ENCODE data around the gene ARAP1. TPM values are rescaled to one million over a fixed set of nuclear protein-coding genes. Genes with fewer than 3 reads are reported as not detected.

Gene ARAP1
- polyA plus RNA-seq, 3 donors: 48.7 to 487 (median 79.0) TPM

DNA sequence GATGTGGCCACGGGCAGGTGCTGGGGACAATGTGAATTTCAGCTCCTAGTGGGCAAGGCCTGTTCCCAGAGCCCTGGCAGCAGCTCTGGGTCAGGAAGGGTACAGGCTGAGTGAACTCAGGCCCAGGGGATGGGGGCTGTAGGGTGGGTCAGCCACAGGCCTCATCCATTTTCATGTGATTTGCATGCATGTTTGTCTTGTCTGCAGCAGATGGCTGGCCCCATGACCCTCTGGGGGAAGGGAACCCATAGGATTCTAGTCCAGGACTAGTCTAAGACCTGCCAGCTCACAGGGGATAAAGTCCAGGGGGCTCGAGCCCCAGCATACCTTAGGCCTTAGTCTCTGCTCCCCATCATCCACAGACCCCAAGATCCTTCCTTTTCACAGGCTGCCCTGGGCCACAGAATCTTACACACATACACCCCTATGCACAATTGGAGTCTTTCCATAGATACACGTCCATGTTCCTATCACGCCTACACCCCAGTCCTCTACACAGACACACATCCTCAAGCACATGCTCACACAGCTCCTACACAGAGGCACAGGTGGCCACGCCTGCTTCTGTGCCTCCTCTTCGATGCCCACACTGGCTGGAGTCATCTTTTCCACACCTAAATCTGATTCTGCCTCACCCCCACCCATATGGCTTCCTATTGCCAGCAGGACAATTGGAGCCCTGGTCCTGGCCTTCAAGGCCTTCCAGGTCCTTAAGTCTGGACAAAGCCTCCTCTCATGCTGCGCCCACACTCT, 103.6 kb downstream of the ARAP1 start:
- H3K27ac Mint-ChIP-seq: no peak overlapping the region
- H3K27me3 ChIP-seq (ENCODE audit: control insufficient read depth in 2 of 2, insufficient read depth in 2 of 2, low read length in 2 of 2): peaks cover 0 to 10% of the 10 kb centered on the region in 2 donors
- no peaks in the 10 kb centered on the region for H3K36me3 ChIP-seq (replicated peaks in 1 of 2; ENCODE audit: control insufficient read depth in 1 of 2, insufficient read depth in 2 of 2, low read length in 2 of 2)
- no peak overlapping the region for H3K9ac ChIP-seq (ENCODE audit: insufficient read depth, low read length, poor library complexity, severe bottlenecking)
- no peaks in the 10 kb centered on the region for H3K9me3 ChIP-seq (replicated peaks in 1 of 2; ENCODE audit: control insufficient read depth in 1 of 2, insufficient read depth in 1 of 2, low read length in 2 of 2)
- no peak overlapping the region for H3K4me3 Mint-ChIP-seq
- no peaks in the 10 kb centered on the region for H3K36me3 Mint-ChIP-seq
- peaks cover 16 to 36% (median 26%) of the 10 kb centered on the region in 3 donors for H3K27me3 Mint-ChIP-seq (ENCODE audit: low read depth in 3 of 3)
- no peak overlapping the region for H2AFZ ChIP-seq (ENCODE audit: insufficient read depth, low read depth, low read length, poor library complexity, severe bottlenecking)
- no peaks in the 10 kb centered on the region for H3K9me3 Mint-ChIP-seq
- intact Hi-C loops (cut with micrococcal nuclease): loop anchor here in 1 of 2 donors (5.0 kb wide), 1 partner anchor 176 kb away; no protein-coding TSS in a partner anchor
- TF ChIP-seq, protein P1, sequence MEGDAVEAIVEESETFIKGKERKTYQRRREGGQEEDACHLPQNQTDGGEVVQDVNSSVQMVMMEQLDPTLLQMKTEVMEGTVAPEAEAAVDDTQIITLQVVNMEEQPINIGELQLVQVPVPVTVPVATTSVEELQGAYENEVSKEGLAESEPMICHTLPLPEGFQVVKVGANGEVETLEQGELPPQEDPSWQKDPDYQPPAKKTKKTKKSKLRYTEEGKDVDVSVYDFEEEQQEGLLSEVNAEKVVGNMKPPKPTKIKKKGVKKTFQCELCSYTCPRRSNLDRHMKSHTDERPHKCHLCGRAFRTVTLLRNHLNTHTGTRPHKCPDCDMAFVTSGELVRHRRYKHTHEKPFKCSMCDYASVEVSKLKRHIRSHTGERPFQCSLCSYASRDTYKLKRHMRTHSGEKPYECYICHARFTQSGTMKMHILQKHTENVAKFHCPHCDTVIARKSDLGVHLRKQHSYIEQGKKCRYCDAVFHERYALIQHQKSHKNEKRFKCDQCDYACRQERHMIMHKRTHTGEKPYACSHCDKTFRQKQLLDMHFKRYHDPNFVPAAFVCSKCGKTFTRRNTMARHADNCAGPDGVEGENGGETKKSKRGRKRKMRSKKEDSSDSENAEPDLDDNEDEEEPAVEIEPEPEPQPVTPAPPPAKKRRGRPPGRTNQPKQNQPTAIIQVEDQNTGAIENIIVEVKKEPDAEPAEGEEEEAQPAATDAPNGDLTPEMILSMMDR (IDR thresholded peaks at IDR 0.05): no peak
- no peaks in the 10 kb centered on the region for H3K79me2 ChIP-seq (ENCODE audit: insufficient read depth, low read length)
- no peak overlapping the region for H3K4me2 ChIP-seq (replicated peaks; ENCODE audit: extremely low read depth, low read length, poor library complexity, severe bottlenecking)
- H3K27ac ChIP-seq (ENCODE audit: low read depth in 1 of 2, low read length in 2 of 2): no peak overlapping the region
- H3K4me1 ChIP-seq (ENCODE audit: control insufficient read depth in 1 of 2, insufficient read depth in 2 of 2, low read length in 2 of 2): no peaks in the 10 kb centered on the region
- WGBS (ENCODE audit: insufficient coverage): 89% methylated on average over 7 of the region's 7 CpGs
- no peak for DNase-seq
- no peak overlapping the region for H3K4me3 ChIP-seq (replicated peaks in 1 of 3; ENCODE audit: low read depth in 2 of 3, low read length in 3 of 3)
- H4K20me1 ChIP-seq (ENCODE audit: insufficient read depth, low read length): no peaks in the 10 kb centered on the region
- H3K4me1 Mint-ChIP-seq: peaks cover 2% of the 10 kb centered on the region

DNA sequence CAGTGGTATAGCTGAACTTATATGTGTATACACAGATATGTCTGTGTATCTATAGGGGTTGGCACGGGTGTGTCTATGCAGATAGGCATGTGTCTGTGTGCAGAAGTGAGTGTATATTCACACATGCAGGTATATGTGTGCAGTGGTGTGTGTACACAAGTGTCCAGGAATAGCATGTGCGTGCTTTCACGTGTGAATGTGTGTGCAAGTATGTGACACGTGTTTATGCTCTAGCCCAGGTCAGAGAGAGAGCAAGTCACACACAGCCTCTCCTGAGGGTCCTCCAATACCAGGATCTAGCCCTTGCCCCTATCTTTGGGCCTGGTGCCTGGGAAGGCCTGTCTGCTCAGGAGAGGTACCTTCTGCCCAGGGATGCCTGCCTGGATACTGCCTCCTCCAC, 104.3 kb downstream of the ARAP1 start:
- TF ChIP-seq, protein P1 (IDR thresholded peaks at IDR 0.05): no peak
- no peaks in the 10 kb centered on the region for H3K9me3 ChIP-seq (replicated peaks in 1 of 2; ENCODE audit: control insufficient read depth in 1 of 2, insufficient read depth in 1 of 2, low read length in 2 of 2)
- intact Hi-C loops (cut with micrococcal nuclease): loop anchor here in 1 of 2 donors (5.0 kb wide), 1 partner anchor 176 kb away; no protein-coding TSS in a partner anchor
- Mint-ChIP-seq H3K27me3 (ENCODE audit: low read depth in 3 of 3) (peaks cover 18 to 42% (median 29%) of the 10 kb centered on the region in 3 donors), H3K4me3 (no peak overlapping the region), H3K4me1 (peaks cover 3% of the 10 kb centered on the region), H3K9me3 (no peaks in the 10 kb centered on the region), H3K36me3 (no peaks in the 10 kb centered on the region), H3K27ac (no peak overlapping the region)
- H4K20me1 ChIP-seq (ENCODE audit: insufficient read depth, low read length): no peaks in the 10 kb centered on the region
- H3K79me2 ChIP-seq (ENCODE audit: insufficient read depth, low read length): no peaks in the 10 kb centered on the region
- no peak overlapping the region for H3K27ac ChIP-seq (ENCODE audit: low read depth in 1 of 2, low read length in 2 of 2)
- no peaks in the 10 kb centered on the region for H3K36me3 ChIP-seq (replicated peaks in 1 of 2; ENCODE audit: control insufficient read depth in 1 of 2, insufficient read depth in 2 of 2, low read length in 2 of 2)
- H3K4me2 ChIP-seq (replicated peaks; ENCODE audit: extremely low read depth, low read length, poor library complexity, severe bottlenecking): no peak overlapping the region
- H3K4me1 ChIP-seq (ENCODE audit: control insufficient read depth in 1 of 2, insufficient read depth in 2 of 2, low read length in 2 of 2): peaks cover 5 to 7% of the 10 kb centered on the region in 2 donors
- no peak overlapping the region for H2AFZ ChIP-seq (ENCODE audit: insufficient read depth, low read depth, low read length, poor library complexity, severe bottlenecking)
- peaks cover 0 to 15% of the 10 kb centered on the region in 2 donors for H3K27me3 ChIP-seq (ENCODE audit: control insufficient read depth in 2 of 2, insufficient read depth in 2 of 2, low read length in 2 of 2)
- H3K4me3 ChIP-seq (replicated peaks in 1 of 3; ENCODE audit: low read depth in 2 of 3, low read length in 3 of 3): no peak overlapping the region
- WGBS (ENCODE audit: insufficient coverage): 94% methylated on average over 4 of the region's 4 CpGs
- DNase-seq: no peak
- no peak overlapping the region for H3K9ac ChIP-seq (ENCODE audit: insufficient read depth, low read length, poor library complexity, severe bottlenecking)
